ENCODE data around the gene SDF4. TPM values are rescaled to one million over a fixed set of nuclear protein-coding genes. Genes with fewer than 3 reads are reported as not detected.

The SDF4 gene
- total and polyA plus RNA-seq, 2 of the 13 experiments (the other 11 are each of a cell fraction or from before 2014, with no cell fraction given) = 80.8 to 107 TPM

- H2AFZ ChIP-seq (ENCODE audit: low read length) = no peak overlapping the region
- H3K9ac ChIP-seq (ENCODE audit: insufficient read depth, low read depth, low read length) = no peak overlapping the region
- H3K27me3 ChIP-seq (ENCODE audit: control insufficient read depth in 1 of 2, insufficient read depth in 2 of 2, low read length in 2 of 2) = peaks cover 16 to 33% of the 10 kb centered on the region in 2 experiments
- no peak overlapping the region for H3K27ac ChIP-seq (ENCODE audit: extremely low read length, insufficient read depth, low read length)
- ChIA-PET POLR2A (interaction anchor here (1.0 to 7.4 kb wide), 4 partner anchors 16 to 62 kb away, joined by 3 to 93 read pairs (median 4); partner anchors contain the start of genes B3GALT6 and SDF4), CTCF (ENCODE audit: low intra/inter-chr PET ratio, low total read pairs) (no interaction called here)
- no peak for DNase-seq (ENCODE audit: low spot score)
- TF ChIP-seq MTF2 (CRISPR knock-in tag; IDR thresholded peaks at IDR 0.05; ENCODE audit: borderline replicate concordance) (no peak), AKAP8 (CRISPR knock-in tag; IDR thresholded peaks at IDR 0.05) (peak; percentile 84; the same call in 1 of the 2 replicates), KDM6A (CRISPR knock-in tag; IDR thresholded peaks at IDR 0.05; ENCODE audit: low read depth) (no peak), AGO2 (optimal IDR thresholded peaks at IDR 0.05; ENCODE audit: low read depth, low read length) (peak; percentile 82), AGO1 (IDR thresholded peaks at IDR 0.05; ENCODE audit: low read depth, low read length, poor library complexity, severe bottlenecking) (peak; percentile 58), ZKSCAN5 (CRISPR knock-in tag; IDR thresholded peaks at IDR 0.05) (no peak), RBFOX2 (IDR thresholded peaks at IDR 0.05; ENCODE audit: low read depth, low read length) (peak; percentile 39; the same call in 1 of the 2 replicates)
- intact Hi-C loops (cut with micrococcal nuclease; ENCODE audit: unreplicated experiment) (loop anchor here (1.0 to 10.0 kb wide), 2 partner anchors 45 to 65 kb away; partner anchors contain the start of genes B3GALT6 and SDF4), in situ Hi-C loops (cut with HindIII; ENCODE audit: extremely low pct_ligation_motif_present, low pct_unique_long_range_greater_than_20kb) (no loop called here)
- no peaks in the 10 kb centered on the region for H3K36me3 ChIP-seq (replicated peaks in 1 of 2; ENCODE audit: control insufficient read depth in 1 of 2, insufficient read depth in 2 of 2, low read length in 2 of 2)
- no peak for ATAC-seq
- H4K20me1 ChIP-seq (ENCODE audit: insufficient read depth, low read length) = no peaks in the 10 kb centered on the region
- no peaks in the 10 kb centered on the region for H3K79me2 ChIP-seq (ENCODE audit: insufficient read depth, low read length)
- BruUV-seq (replicated peaks) = no TSS peak
- no peak for FAIRE-seq
- 86% methylated on average over 8 of the region's 32 CpGs for WGBS (ENCODE audit: low lambda C conversion rate)
- H3K4me3 ChIP-seq (replicated peaks in 1 of 3; ENCODE audit: insufficient read depth in 1 of 3, low read depth in 2 of 3, low read length in 3 of 3) = no peak overlapping the region
- H3K9me3 ChIP-seq (ENCODE audit: low read length) = no peaks in the 10 kb centered on the region
- H3K4me1 ChIP-seq (ENCODE audit: insufficient read depth, low read length) = peaks cover 62% of the 10 kb centered on the region
- H3K4me2 ChIP-seq (ENCODE audit: low read depth, low read length) = no peak overlapping the region
These were observed 62.2 kb downstream of the SDF4 start for GRCh38 chr1:1169429-1170214.
